ENCODE data around the gene CMPK2. TPM values are rescaled to one million over a fixed set of nuclear protein-coding genes. Genes with fewer than 3 reads are reported as not detected.

The CMPK2 gene
- polyA plus RNA-seq, 1 of the 3 experiments (the other 2 are of a cell fraction), result 1.1 TPM

GRCh38 chr2:6819668-6820067 is 46.0 kb downstream of the CMPK2 start:
- H4K20me1 ChIP-seq (ENCODE audit: insufficient read depth), result no peaks in the 10 kb centered on the region
- no peaks in the 10 kb centered on the region for H3K9me3 ChIP-seq
- no peak overlapping the region for H3K27ac ChIP-seq (ENCODE audit: low read depth in 2 of 2, low read length in 1 of 2)
- ChIA-PET CTCF (interaction anchor here (0.6 to 1.1 kb wide), 2 partner anchors 10 to 12 kb away, joined by 3 read pairs; no protein-coding TSS in a partner anchor), POLR2A (no interaction called here)
- H2AFZ ChIP-seq (ENCODE audit: low read depth), result no peak overlapping the region
- no peaks in the 10 kb centered on the region for H3K27me3 ChIP-seq (ENCODE audit: insufficient read depth)
- H3K4me3 ChIP-seq (ENCODE audit: low read depth in 2 of 2, low read length in 1 of 2), result no peak overlapping the region
- no peak overlapping the region for H3K4me2 ChIP-seq
- H3F3A ChIP-seq (replicated peaks; ENCODE audit: insufficient read depth), result peaks cover 6% of the 10 kb centered on the region
- DNase-seq, result no peak
- H3K9me2 ChIP-seq, result no peaks in the 10 kb centered on the region
- H3K9ac ChIP-seq, result no peak overlapping the region
- no peaks in the 10 kb centered on the region for H3K79me2 ChIP-seq (ENCODE audit: insufficient read depth)
- 75% methylated on average over 3 of the region's 3 CpGs for WGBS (ENCODE audit: low lambda C conversion rate)
- TF ChIP-seq PBX3 (IDR thresholded peaks at IDR 0.05) (no peak), YY1 (IDR thresholded peaks at IDR 0.05; ENCODE audit: low read depth) (no peak), RCOR1 (IDR thresholded peaks at IDR 0.05; ENCODE audit: low read length) (no peak), ELF1 (IDR thresholded peaks at IDR 0.05) (no peak), FOSL2 (IDR thresholded peaks at IDR 0.05; ENCODE audit: borderline replicate concordance, low read depth) (no peak), TEAD4 (IDR thresholded peaks at IDR 0.05; ENCODE audit: borderline replicate concordance, insufficient read depth) (no peak), EZH2phosphoT487 (IDR thresholded peaks at IDR 0.05; ENCODE audit: borderline replicate concordance, low read depth) (no peak), RFX5 (IDR thresholded peaks at IDR 0.05; ENCODE audit: low read length) (no peak), GABPA (IDR thresholded peaks at IDR 0.05; ENCODE audit: low read depth) (no peak), GATA2 (CRISPR knock-in tag; IDR thresholded peaks at IDR 0.05) (no peak), FOXM1 (IDR thresholded peaks at IDR 0.05; ENCODE audit: low read depth) (no peak)
- TF ChIP-seq, protein P1, sequence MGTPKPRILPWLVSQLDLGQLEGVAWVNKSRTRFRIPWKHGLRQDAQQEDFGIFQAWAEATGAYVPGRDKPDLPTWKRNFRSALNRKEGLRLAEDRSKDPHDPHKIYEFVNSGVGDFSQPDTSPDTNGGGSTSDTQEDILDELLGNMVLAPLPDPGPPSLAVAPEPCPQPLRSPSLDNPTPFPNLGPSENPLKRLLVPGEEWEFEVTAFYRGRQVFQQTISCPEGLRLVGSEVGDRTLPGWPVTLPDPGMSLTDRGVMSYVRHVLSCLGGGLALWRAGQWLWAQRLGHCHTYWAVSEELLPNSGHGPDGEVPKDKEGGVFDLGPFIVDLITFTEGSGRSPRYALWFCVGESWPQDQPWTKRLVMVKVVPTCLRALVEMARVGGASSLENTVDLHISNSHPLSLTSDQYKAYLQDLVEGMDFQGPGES (IDR thresholded peaks at IDR 0.05; ENCODE audit: low read depth, low read length), result no peak
- TF ChIP-seq, protein P2, sequence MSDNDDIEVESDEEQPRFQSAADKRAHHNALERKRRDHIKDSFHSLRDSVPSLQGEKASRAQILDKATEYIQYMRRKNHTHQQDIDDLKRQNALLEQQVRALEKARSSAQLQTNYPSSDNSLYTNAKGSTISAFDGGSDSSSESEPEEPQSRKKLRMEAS (IDR thresholded peaks at IDR 0.05; ENCODE audit: low read depth), result no peak
- H3K36me3 ChIP-seq (replicated peaks in 1 of 2; ENCODE audit: control insufficient read depth in 1 of 2, insufficient read depth in 2 of 2, low read length in 1 of 2), result no peaks in the 10 kb centered on the region
- H3K4me1 ChIP-seq (ENCODE audit: control insufficient read depth in 1 of 2, insufficient read depth in 2 of 2, low read depth in 1 of 2, low read length in 1 of 2), result peaks cover 0 to 9% of the 10 kb centered on the region in 2 experiments; a peak in 2 of 4 replicates

DNA sequence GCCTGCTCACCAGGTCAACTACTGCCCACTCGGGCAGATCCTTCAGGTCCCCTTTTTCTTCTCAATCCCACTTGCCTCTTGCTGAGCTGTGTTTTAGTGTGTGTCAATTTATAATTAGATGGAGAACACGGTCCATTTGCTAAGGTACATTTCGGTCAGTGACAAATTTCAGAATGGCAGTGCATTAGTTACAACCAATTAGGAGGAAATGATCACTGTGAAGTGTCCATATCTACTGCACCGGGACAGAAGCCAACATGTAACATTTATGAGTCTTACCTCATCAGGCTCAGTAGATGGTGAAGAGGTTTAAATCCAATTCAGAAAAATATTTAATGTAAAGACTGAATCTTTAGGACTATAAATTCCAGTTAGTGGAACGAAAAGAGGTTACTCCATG is 47.7 kb downstream of the CMPK2 start:
- Histone ChIP-seq H3K27me3 (ENCODE audit: insufficient read depth) (no peaks in the 10 kb centered on the region), H4K20me1 (ENCODE audit: insufficient read depth) (no peaks in the 10 kb centered on the region), H3K9me2 (no peaks in the 10 kb centered on the region), H3F3A (replicated peaks; ENCODE audit: insufficient read depth) (peaks cover 6% of the 10 kb centered on the region), H3K79me2 (ENCODE audit: insufficient read depth) (no peaks in the 10 kb centered on the region), H3K36me3 (replicated peaks in 1 of 2; ENCODE audit: control insufficient read depth in 1 of 2, insufficient read depth in 2 of 2, low read length in 1 of 2) (no peaks in the 10 kb centered on the region), H3K9me3 (no peaks in the 10 kb centered on the region), H3K4me2 (no peak overlapping the region), H3K9ac (no peak overlapping the region), H2AFZ (ENCODE audit: low read depth) (no peak overlapping the region), H3K4me3 (ENCODE audit: low read depth in 2 of 2, low read length in 1 of 2) (no peak overlapping the region), H3K27ac (ENCODE audit: low read depth in 2 of 2, low read length in 1 of 2) (no peak overlapping the region), H3K4me1 (ENCODE audit: control insufficient read depth in 1 of 2, insufficient read depth in 2 of 2, low read depth in 1 of 2, low read length in 1 of 2) (peaks cover 0 to 6% of the 10 kb centered on the region in 2 experiments; a peak in 2 of 4 replicates)
- no peak for DNase-seq
- ChIA-PET CTCF (no interaction called here), POLR2A (no interaction called here)
- 42% methylated on average over 5 of the region's 5 CpGs for WGBS (ENCODE audit: low lambda C conversion rate)
- TF ChIP-seq CHD2 (IDR thresholded peaks at IDR 0.05; ENCODE audit: low read length, partially characterized antibody), result no peak
- TF ChIP-seq ELF1 (IDR thresholded peaks at IDR 0.05), result no peak
- TF ChIP-seq EP300 (IDR thresholded peaks at IDR 0.05; ENCODE audit: borderline replicate concordance in 1 of 2, low read depth in 1 of 2, low read length in 1 of 2), result no peak
- TF ChIP-seq, protein P3, sequence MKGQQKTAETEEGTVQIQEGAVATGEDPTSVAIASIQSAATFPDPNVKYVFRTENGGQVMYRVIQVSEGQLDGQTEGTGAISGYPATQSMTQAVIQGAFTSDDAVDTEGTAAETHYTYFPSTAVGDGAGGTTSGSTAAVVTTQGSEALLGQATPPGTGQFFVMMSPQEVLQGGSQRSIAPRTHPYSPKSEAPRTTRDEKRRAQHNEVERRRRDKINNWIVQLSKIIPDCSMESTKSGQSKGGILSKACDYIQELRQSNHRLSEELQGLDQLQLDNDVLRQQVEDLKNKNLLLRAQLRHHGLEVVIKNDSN (IDR thresholded peaks at IDR 0.05; ENCODE audit: borderline replicate concordance, low read depth), result no peak
- TF ChIP-seq NRF1 (IDR thresholded peaks at IDR 0.05; ENCODE audit: low read depth, low read length), result no peak
- no peak for TF ChIP-seq GATA2 (CRISPR knock-in tag; IDR thresholded peaks at IDR 0.05)
- no peak for TF ChIP-seq MEF2A (IDR thresholded peaks at IDR 0.05; ENCODE audit: borderline replicate concordance, low read depth)
- no peak for TF ChIP-seq SIN3A (IDR thresholded peaks at IDR 0.05; ENCODE audit: borderline replicate concordance, low read depth, low read length)
- no peak for TF ChIP-seq FOXJ3 (CRISPR knock-in tag; IDR thresholded peaks at IDR 0.05)
- TF ChIP-seq TCF12 (IDR thresholded peaks at IDR 0.05), result no peak
- TF ChIP-seq NFIC (IDR thresholded peaks at IDR 0.05; ENCODE audit: borderline replicate concordance), result no peak
- TF ChIP-seq PBX3 (IDR thresholded peaks at IDR 0.05), result no peak
- TF ChIP-seq RFX5 (IDR thresholded peaks at IDR 0.05; ENCODE audit: low read length), result no peak

All from SK-N-SH (cell line).